SK-N-SH (cell line): Measurements from ENCODE around the gene MEF2B. TPM values are rescaled to one million over a fixed set of nuclear protein-coding genes. Genes with fewer than 3 reads are reported as not detected.
"Not testable (repeated sequence)": the region's sequence is repeated elsewhere in the genome, so short reads cannot be mapped to it uniquely, and the experiment has no call there.

Experiments used
- CTCF ChIA-PET: fragments of 300-600, 350-600 bp; formaldehyde crosslinking; extraction: SDS; loops from one replicate; lab custom pipeline; 2021; lab: Yijun Ruan, JAX
- POLR2A ChIA-PET: fragments of 350-600 bp; sonication (Branson Sonifier 250); formaldehyde crosslinking; extraction: SDS; loops from one replicate; lab custom pipeline; 2020; ENCODE audit warnings: antibody characterized with exemption, inconsistent platforms; lab: Yijun Ruan, JAX
- DNase-seq: peaks from one replicate; pipeline ENCODE4 v3.0.0; 2012
- H2AFZ ChIP-seq: fragments of 200-600 bp; sonication (generic); 2 replicates; pipeline ENCODE4 v1.8.1; 2016; ENCODE audit warnings: antibody characterized with exemption, mild to moderate bottlenecking, low read depth
- H3F3A ChIP-seq: fragments of 200-600 bp; sonication (generic); replicated peaks from 2 replicates; pipeline ENCODE3; 2016; ENCODE audit warnings: antibody characterized with exemption, mild to moderate bottlenecking; ENCODE audit not compliant: insufficient read depth
- H3K27ac ChIP-seq, 2 experiments: fragments of 200-500 bp in 1 of 2; fragments of 200-600 bp in 1 of 2; sonication (Bioruptor generic) in 1 of 2; sonication (generic), shearing (Covaris generic) in 1 of 2; 2 replicates each; pipeline versions ENCODE4 v1.5.1 to v1.6.1; 2014 to 2016; ENCODE audit warnings: low read depth in 2 of 2, inconsistent platforms in 1 of 2, low read length in 1 of 2, mild to moderate bottlenecking in 1 of 2, mixed read lengths in 1 of 2
- H3K27me3 ChIP-seq: fragments of 200-600 bp; sonication (generic), shearing (Covaris generic); 2 replicates; pipeline ENCODE4 v1.6.1; 2016; ENCODE audit warnings: mixed run types; ENCODE audit not compliant: insufficient read depth
- H3K36me3 ChIP-seq, 2 experiments: fragments of 200-500 bp in 1 of 2; fragments of 200-600 bp in 1 of 2; sonication (Bioruptor generic) in 1 of 2; sonication (generic) in 1 of 2; replicated peaks in 1 of 2; 2 replicates each; pipeline versions ENCODE3 to v1.5.1; 2014 to 2016; ENCODE audit warnings: low read length in 1 of 2, mild to moderate bottlenecking in 1 of 2; ENCODE audit not compliant: insufficient read depth in 2 of 2, control insufficient read depth in 1 of 2
- H3K4me1 ChIP-seq, 2 experiments: fragments of 200-500 bp in 1 of 2; fragments of 200-600 bp in 1 of 2; sonication (Bioruptor generic) in 1 of 2; sonication (generic), shearing (Covaris generic) in 1 of 2; 2 replicates each; pipeline versions ENCODE4 v1.5.1 to v1.6.1; 2014 to 2016; ENCODE audit warnings: low read depth in 1 of 2, low read length in 1 of 2, mixed run types in 1 of 2; ENCODE audit not compliant: insufficient read depth in 2 of 2, control insufficient read depth in 1 of 2
- H3K4me2 ChIP-seq: fragments of 200-600 bp; sonication (generic), shearing (Covaris generic); 2 replicates; pipeline ENCODE4 v1.6.1; 2017; ENCODE audit warnings: mixed run types
- H3K4me3 ChIP-seq, 2 experiments: fragments of 200-500 bp in 1 of 2; fragments of 200-600 bp in 1 of 2; sonication (Bioruptor generic) in 1 of 2; sonication (generic), shearing (Covaris generic) in 1 of 2; 2 replicates each; pipeline versions ENCODE4 v1.5.1 to v1.8.1; 2014 to 2016; ENCODE audit warnings: low read depth in 2 of 2, inconsistent platforms in 1 of 2, low read length in 1 of 2, mild to moderate bottlenecking in 1 of 2, mixed read lengths in 1 of 2, moderate library complexity in 1 of 2
- H3K79me2 ChIP-seq: fragments of 200-600 bp; sonication (generic); 2 replicates; pipeline ENCODE4 v1.8.1; 2017; ENCODE audit warnings: mild to moderate bottlenecking; ENCODE audit not compliant: insufficient read depth
- H3K9ac ChIP-seq: fragments of 200-600 bp; sonication (generic); 2 replicates; pipeline ENCODE4 v1.6.1; 2017; ENCODE audit warnings: mixed run types
- H3K9me2 ChIP-seq: fragments of 200-600 bp; sonication (generic); 2 replicates; pipeline ENCODE4 v1.6.1; 2017; ENCODE audit warnings: mixed run types
- H3K9me3 ChIP-seq: fragments of 200-600 bp; sonication (generic); 2 replicates; pipeline ENCODE4 v1.6.1; 2017; ENCODE audit warnings: mixed run types, mild to moderate bottlenecking, moderate library complexity
- H4K20me1 ChIP-seq: fragments of 200-600 bp; sonication (generic); 2 replicates; pipeline ENCODE4 v1.6.1; 2017; ENCODE audit warnings: mild to moderate bottlenecking, mixed run types; ENCODE audit not compliant: insufficient read depth
- CHD2 ChIP-seq: fragments of 150-350 bp; IDR thresholded peaks from 2 replicates; pipeline ENCODE4 v1.6.1; 2018; ENCODE audit warnings: low read length; ENCODE audit not compliant: partially characterized antibody
- ELF1 ChIP-seq: IDR thresholded peaks from 2 replicates; pipeline ENCODE4 v1.4.0; 2012
- FOXM1 ChIP-seq: IDR thresholded peaks from 2 replicates; pipeline ENCODE4 v1.4.0; 2012; ENCODE audit warnings: low read depth, mild to moderate bottlenecking
- MEF2A ChIP-seq: IDR thresholded peaks from 2 replicates; pipeline ENCODE4 v1.4.0; 2012; ENCODE audit warnings: low read depth, borderline replicate concordance
- NRF1 ChIP-seq: IDR thresholded peaks from 2 replicates; pipeline ENCODE4 v1.6.1; 2012; ENCODE audit warnings: low read depth, mild to moderate bottlenecking, low read length
- RAD21 ChIP-seq: IDR thresholded peaks from 2 replicates; pipeline ENCODE4 v1.6.1; 2012; ENCODE audit warnings: mild to moderate bottlenecking, low read length
- RFX5 ChIP-seq: IDR thresholded peaks from 2 replicates; pipeline ENCODE4 v1.6.1; 2012; ENCODE audit warnings: mild to moderate bottlenecking, improper control_type of control experiment, low read length
- SMC3 ChIP-seq: IDR thresholded peaks from 2 replicates; pipeline ENCODE4 v1.6.1; 2012; ENCODE audit warnings: low read depth, low read length, improper control_type of control experiment
- TAF1 ChIP-seq: IDR thresholded peaks from 2 replicates; pipeline ENCODE4 v1.6.1; 2012; ENCODE audit warnings: low read depth, mild to moderate bottlenecking, low read length, moderate library complexity, borderline replicate concordance
- TCF12 ChIP-seq: IDR thresholded peaks from 2 replicates; pipeline ENCODE4 v1.4.0; 2012
- YY1 ChIP-seq: IDR thresholded peaks from 2 replicates; pipeline ENCODE4 v1.4.0; 2012; ENCODE audit warnings: low read depth, mild to moderate bottlenecking
- WGBS: methylation state at CpG from one replicate; pipeline ENCODE4 v1.1.6; 2017; ENCODE audit warnings: low lambda C conversion rate; 5-methylcytosine and 5-hydroxymethylcytosine counted together
- polyA plus RNA-seq, 3 experiments: library from polyadenylated mRNA; depleted of rRNA; stranded (reverse); fragments of >200 nt; gene quantifications; 2 replicates each; pipeline ENCODE4 v1.2.3, GENCODE V29; 2012
- TF ChIP-seq, protein P1 (sequence below): IDR thresholded peaks from 2 replicates; pipeline ENCODE4; 2012
- TF ChIP-seq, protein P2 (sequence below): fragments of 200-600 bp; sonication (generic); IDR thresholded peaks from 2 replicates; pipeline ENCODE4 v1.6.1; 2017; ENCODE audit warnings: antibody characterized with exemption, mild to moderate bottlenecking, moderate library complexity
- TF ChIP-seq, protein P3 (sequence below): IDR thresholded peaks from 2 replicates; pipeline ENCODE4 v1.4.0; 2012; ENCODE audit warnings: low read depth, borderline replicate concordance
- TF ChIP-seq, protein P4 (sequence below): IDR thresholded peaks from 2 replicates; pipeline ENCODE4 v1.6.1; 2012; ENCODE audit warnings: mild to moderate bottlenecking, low read depth, low read length, moderate library complexity

The MEF2B gene
- polyA plus RNA-seq, 1 of the 3 experiments (the other 2 are of a cell fraction): 1.0 TPM

- H3K9me2 ChIP-seq: no peaks in the 10 kb centered on the region
- H3K4me2 ChIP-seq: no peak overlapping the region
- no peaks in the 10 kb centered on the region for H3K36me3 ChIP-seq
- no peaks in the 10 kb centered on the region for H3K9me3 ChIP-seq
- no peaks in the 10 kb centered on the region for H3F3A ChIP-seq
- 95% methylated on average over 5 of the region's 11 CpGs for WGBS
- H3K79me2 ChIP-seq: no peaks in the 10 kb centered on the region
- H3K4me3 ChIP-seq: no peak overlapping the region
- no peak overlapping the region for H3K27ac ChIP-seq
- H3K4me1 ChIP-seq: no peaks in the 10 kb centered on the region; a peak in 1 of 4 replicates
- POLR2A ChIA-PET: no interaction called here
- no peaks in the 10 kb centered on the region for H4K20me1 ChIP-seq
- no peak overlapping the region for H3K9ac ChIP-seq
- no peaks in the 10 kb centered on the region for H3K27me3 ChIP-seq
- no peak for DNase-seq
- H2AFZ ChIP-seq: no peak overlapping the region
- CTCF ChIA-PET: no interaction called here
- TF ChIP-seq TAF1 (no peak), ELF1 (no peak), RFX5 (no peak), FOXM1 (no peak), MEF2A (no peak)
- TF ChIP-seq, protein P1, sequence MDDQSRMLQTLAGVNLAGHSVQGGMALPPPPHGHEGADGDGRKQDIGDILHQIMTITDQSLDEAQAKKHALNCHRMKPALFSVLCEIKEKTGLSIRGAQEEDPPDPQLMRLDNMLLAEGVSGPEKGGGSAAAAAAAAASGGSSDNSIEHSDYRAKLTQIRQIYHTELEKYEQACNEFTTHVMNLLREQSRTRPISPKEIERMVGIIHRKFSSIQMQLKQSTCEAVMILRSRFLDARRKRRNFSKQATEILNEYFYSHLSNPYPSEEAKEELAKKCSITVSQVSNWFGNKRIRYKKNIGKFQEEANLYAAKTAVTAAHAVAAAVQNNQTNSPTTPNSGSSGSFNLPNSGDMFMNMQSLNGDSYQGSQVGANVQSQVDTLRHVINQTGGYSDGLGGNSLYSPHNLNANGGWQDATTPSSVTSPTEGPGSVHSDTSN: no peak
- TF ChIP-seq, protein P2, sequence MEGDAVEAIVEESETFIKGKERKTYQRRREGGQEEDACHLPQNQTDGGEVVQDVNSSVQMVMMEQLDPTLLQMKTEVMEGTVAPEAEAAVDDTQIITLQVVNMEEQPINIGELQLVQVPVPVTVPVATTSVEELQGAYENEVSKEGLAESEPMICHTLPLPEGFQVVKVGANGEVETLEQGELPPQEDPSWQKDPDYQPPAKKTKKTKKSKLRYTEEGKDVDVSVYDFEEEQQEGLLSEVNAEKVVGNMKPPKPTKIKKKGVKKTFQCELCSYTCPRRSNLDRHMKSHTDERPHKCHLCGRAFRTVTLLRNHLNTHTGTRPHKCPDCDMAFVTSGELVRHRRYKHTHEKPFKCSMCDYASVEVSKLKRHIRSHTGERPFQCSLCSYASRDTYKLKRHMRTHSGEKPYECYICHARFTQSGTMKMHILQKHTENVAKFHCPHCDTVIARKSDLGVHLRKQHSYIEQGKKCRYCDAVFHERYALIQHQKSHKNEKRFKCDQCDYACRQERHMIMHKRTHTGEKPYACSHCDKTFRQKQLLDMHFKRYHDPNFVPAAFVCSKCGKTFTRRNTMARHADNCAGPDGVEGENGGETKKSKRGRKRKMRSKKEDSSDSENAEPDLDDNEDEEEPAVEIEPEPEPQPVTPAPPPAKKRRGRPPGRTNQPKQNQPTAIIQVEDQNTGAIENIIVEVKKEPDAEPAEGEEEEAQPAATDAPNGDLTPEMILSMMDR: no peak
Observed at GRCh38 chr19:19107654-19108053, 62.4 kb downstream of the MEF2B start.

DNA sequence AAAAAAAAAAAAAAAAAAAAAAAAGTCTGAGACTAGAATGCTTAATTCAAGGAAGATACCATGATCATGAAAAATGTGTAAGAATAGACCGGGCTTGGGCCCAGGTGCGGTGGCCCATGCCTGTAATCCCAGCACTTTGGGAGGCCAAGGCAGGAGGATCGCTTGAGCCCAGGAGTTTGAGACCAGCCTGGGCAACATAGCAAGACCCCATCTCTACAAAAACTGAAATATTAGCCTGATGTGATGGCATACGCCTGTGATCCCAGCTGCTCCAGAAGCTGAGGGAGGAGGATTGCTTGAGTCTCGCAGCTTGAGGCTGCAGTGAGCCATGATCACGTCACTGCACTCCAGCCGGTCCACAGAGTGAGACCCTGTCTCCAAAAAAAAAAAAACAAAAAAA is 63.1 kb downstream of the MEF2B start:
- POLR2A ChIA-PET, H4K20me1 ChIP-seq, H3F3A ChIP-seq, H3K9ac ChIP-seq, DNase-seq, H3K79me2 ChIP-seq, H3K4me3 ChIP-seq, H2AFZ ChIP-seq, H3K9me3 ChIP-seq, H3K9me2 ChIP-seq, H3K27ac ChIP-seq, H3K36me3 ChIP-seq, H3K4me1 ChIP-seq, H3K27me3 ChIP-seq, H3K4me2 ChIP-seq: not testable (repeated sequence)
- 90% methylated on average over 7 of the region's 7 CpGs for WGBS
- CTCF ChIA-PET: interaction anchor here (0.9 kb wide), 1 partner anchor 426 kb away, joined by 3 read pairs; no protein-coding TSS in a partner anchor

DNA sequence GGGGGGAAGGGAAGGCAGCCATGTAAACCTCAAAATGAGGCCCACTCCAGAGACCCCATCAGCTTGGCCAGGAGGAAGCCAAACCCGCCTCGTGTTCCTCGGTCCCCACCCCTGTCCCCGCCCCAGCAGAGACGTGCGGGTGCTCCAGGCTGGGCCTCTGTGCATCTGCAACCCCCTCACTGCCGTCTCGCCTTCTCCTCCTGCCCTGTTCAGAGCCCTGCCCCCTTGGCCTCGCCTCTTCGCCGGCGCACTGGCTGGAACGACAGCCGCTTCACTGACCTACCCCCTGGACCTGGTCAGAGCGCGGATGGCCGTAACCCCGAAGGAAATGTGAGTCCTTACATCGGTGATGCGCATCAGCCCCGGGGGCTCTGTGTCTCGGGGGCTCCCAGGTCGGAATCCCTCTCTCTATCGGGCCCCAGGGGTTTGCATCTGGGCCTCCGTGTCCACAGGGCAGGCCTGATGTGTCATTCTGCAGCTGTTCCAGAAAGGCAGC is 64.0 kb downstream of the MEF2B start:
- WGBS: 91% methylated on average over 15 of the region's 25 CpGs
- CTCF ChIA-PET: interaction anchor here (0.7 kb wide), 1 partner anchor 10 kb away, joined by 3 read pairs; no protein-coding TSS in a partner anchor
- no peaks in the 10 kb centered on the region for H3F3A ChIP-seq
- no peak overlapping the region for H3K4me3 ChIP-seq
- no peaks in the 10 kb centered on the region for H3K9me2 ChIP-seq
- H2AFZ ChIP-seq: no peak overlapping the region
- POLR2A ChIA-PET: no interaction called here
- H3K9ac ChIP-seq: no peak overlapping the region
- no peaks in the 10 kb centered on the region for H3K36me3 ChIP-seq
- no peak for DNase-seq
- no peaks in the 10 kb centered on the region; a peak in 1 of 4 replicates for H3K4me1 ChIP-seq
- H3K27ac ChIP-seq: no peak overlapping the region
- no peaks in the 10 kb centered on the region for H4K20me1 ChIP-seq
- H3K27me3 ChIP-seq: no peaks in the 10 kb centered on the region
- H3K79me2 ChIP-seq: no peaks in the 10 kb centered on the region
- H3K4me2 ChIP-seq: no peak overlapping the region
- H3K9me3 ChIP-seq: no peaks in the 10 kb centered on the region
- TF ChIP-seq, protein P3, sequence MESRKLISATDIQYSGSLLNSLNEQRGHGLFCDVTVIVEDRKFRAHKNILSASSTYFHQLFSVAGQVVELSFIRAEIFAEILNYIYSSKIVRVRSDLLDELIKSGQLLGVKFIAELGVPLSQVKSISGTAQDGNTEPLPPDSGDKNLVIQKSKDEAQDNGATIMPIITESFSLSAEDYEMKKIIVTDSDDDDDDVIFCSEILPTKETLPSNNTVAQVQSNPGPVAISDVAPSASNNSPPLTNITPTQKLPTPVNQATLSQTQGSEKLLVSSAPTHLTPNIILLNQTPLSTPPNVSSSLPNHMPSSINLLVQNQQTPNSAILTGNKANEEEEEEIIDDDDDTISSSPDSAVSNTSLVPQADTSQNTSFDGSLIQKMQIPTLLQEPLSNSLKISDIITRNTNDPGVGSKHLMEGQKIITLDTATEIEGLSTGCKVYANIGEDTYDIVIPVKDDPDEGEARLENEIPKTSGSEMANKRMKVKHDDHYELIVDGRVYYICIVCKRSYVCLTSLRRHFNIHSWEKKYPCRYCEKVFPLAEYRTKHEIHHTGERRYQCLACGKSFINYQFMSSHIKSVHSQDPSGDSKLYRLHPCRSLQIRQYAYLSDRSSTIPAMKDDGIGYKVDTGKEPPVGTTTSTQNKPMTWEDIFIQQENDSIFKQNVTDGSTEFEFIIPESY: no peak
- TF ChIP-seq RAD21: no peak
- TF ChIP-seq YY1: no peak
- no peak for TF ChIP-seq CHD2
- TF ChIP-seq, protein P4, sequence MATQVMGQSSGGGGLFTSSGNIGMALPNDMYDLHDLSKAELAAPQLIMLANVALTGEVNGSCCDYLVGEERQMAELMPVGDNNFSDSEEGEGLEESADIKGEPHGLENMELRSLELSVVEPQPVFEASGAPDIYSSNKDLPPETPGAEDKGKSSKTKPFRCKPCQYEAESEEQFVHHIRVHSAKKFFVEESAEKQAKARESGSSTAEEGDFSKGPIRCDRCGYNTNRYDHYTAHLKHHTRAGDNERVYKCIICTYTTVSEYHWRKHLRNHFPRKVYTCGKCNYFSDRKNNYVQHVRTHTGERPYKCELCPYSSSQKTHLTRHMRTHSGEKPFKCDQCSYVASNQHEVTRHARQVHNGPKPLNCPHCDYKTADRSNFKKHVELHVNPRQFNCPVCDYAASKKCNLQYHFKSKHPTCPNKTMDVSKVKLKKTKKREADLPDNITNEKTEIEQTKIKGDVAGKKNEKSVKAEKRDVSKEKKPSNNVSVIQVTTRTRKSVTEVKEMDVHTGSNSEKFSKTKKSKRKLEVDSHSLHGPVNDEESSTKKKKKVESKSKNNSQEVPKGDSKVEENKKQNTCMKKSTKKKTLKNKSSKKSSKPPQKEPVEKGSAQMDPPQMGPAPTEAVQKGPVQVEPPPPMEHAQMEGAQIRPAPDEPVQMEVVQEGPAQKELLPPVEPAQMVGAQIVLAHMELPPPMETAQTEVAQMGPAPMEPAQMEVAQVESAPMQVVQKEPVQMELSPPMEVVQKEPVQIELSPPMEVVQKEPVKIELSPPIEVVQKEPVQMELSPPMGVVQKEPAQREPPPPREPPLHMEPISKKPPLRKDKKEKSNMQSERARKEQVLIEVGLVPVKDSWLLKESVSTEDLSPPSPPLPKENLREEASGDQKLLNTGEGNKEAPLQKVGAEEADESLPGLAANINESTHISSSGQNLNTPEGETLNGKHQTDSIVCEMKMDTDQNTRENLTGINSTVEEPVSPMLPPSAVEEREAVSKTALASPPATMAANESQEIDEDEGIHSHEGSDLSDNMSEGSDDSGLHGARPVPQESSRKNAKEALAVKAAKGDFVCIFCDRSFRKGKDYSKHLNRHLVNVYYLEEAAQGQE: no peak
- no peak for TF ChIP-seq TCF12
- no peak for TF ChIP-seq FOXM1
- TF ChIP-seq NRF1: no peak
- TF ChIP-seq SMC3: no peak
